HepG2 (cell line): ENCODE results near the gene RPS6KB2. TPM values are rescaled to one million over a fixed set of nuclear protein-coding genes. Genes with fewer than 3 reads are reported as not detected.
A peak's percentile ranks its signal among the peaks of the same experiment; 100 is the strongest.

ENCODE experiments used
- CC2D1A ChIP-seq: sonication (generic); formaldehyde crosslinking; IDR thresholded peaks from 2 replicates; pipeline ENCODE4 v1.8.1; 2023; ENCODE audit warnings: mild to moderate bottlenecking, missing genetic modification reagents
- EED ChIP-seq: sonication (generic); formaldehyde crosslinking; IDR thresholded peaks from 2 replicates; pipeline ENCODE4 v1.5.0; 2020; ENCODE audit warnings: mild to moderate bottlenecking, missing genetic modification reagents
- HDAC1 ChIP-seq: sonication (generic); formaldehyde crosslinking; IDR thresholded peaks from 2 replicates; pipeline ENCODE4 v1.5.1; 2020; ENCODE audit warnings: mild to moderate bottlenecking, missing genetic modification reagents
- ISL2 ChIP-seq: sonication (generic); formaldehyde crosslinking; IDR thresholded peaks from 2 replicates; pipeline ENCODE4 v1.5.0; 2020; ENCODE audit warnings: missing genetic modification reagents
- KDM5B ChIP-seq: sonication (generic); formaldehyde crosslinking; IDR thresholded peaks from 2 replicates; pipeline ENCODE4 v1.4.0; 2020; ENCODE audit warnings: missing genetic modification reagents, mild to moderate bottlenecking, borderline replicate concordance
- KLF12 ChIP-seq: sonication (generic); formaldehyde crosslinking; IDR thresholded peaks from 2 replicates; pipeline ENCODE4 v1.4.0; 2020; ENCODE audit warnings: missing genetic modification reagents, borderline replicate concordance
- NFE2L2 ChIP-seq: fragments of 150-350 bp; IDR thresholded peaks from 2 replicates; pipeline ENCODE4 v1.6.1; 2014; ENCODE audit warnings: low read length
- ONECUT2 ChIP-seq: sonication (generic); formaldehyde crosslinking; IDR thresholded peaks from 2 replicates; pipeline ENCODE4 v1.4.0; 2020; ENCODE audit warnings: missing genetic modification reagents
- PHF8 ChIP-seq: sonication (generic); formaldehyde crosslinking; IDR thresholded peaks from 2 replicates; pipeline ENCODE4 v1.5.0; 2020; ENCODE audit warnings: missing genetic modification reagents
- RCOR2 ChIP-seq: IDR thresholded peaks from 2 replicates; pipeline ENCODE4 v1.6.1; 2016; ENCODE audit warnings: missing biosample characterization, missing genetic modification reagents
- REPIN1 ChIP-seq: sonication (generic); formaldehyde crosslinking; IDR thresholded peaks from 2 replicates; pipeline ENCODE4 v1.8.0; 2022; ENCODE audit warnings: missing genetic modification reagents, low read depth, mild to moderate bottlenecking, borderline replicate concordance
- THAP9 ChIP-seq: sonication (generic); formaldehyde crosslinking; IDR thresholded peaks from 2 replicates; pipeline ENCODE4; 2020; ENCODE audit warnings: missing genetic modification reagents, mild to moderate bottlenecking, borderline replicate concordance
- TMF1 ChIP-seq: sonication (generic); formaldehyde crosslinking; IDR thresholded peaks from 2 replicates; pipeline ENCODE4 v1.8.1; 2022; ENCODE audit warnings: low read depth, missing genetic modification reagents
- WIZ ChIP-seq: sonication (generic); formaldehyde crosslinking; IDR thresholded peaks from 2 replicates; pipeline ENCODE4 v1.5.1; 2020; ENCODE audit warnings: mild to moderate bottlenecking, missing genetic modification reagents
- ZBTB49 ChIP-seq: sonication (generic); formaldehyde crosslinking; IDR thresholded peaks from 2 replicates; pipeline ENCODE4 v1.4.0; 2020; ENCODE audit warnings: missing genetic modification reagents, borderline replicate concordance
- ZFP36 ChIP-seq: fragments of 150-350 bp; IDR thresholded peaks from 2 replicates; pipeline ENCODE4 v1.6.1; 2018; ENCODE audit warnings: borderline replicate concordance, low read length, low read depth; ENCODE audit not compliant: partially characterized antibody
- ZNF225 ChIP-seq: sonication (generic); formaldehyde crosslinking; IDR thresholded peaks from 2 replicates; pipeline ENCODE4 v1.4.0; 2020; ENCODE audit warnings: mild to moderate bottlenecking, missing genetic modification reagents
- ZNF580 ChIP-seq: IDR thresholded peaks from 2 replicates; pipeline ENCODE4 v1.6.1; 2016; ENCODE audit warnings: low read depth, borderline replicate concordance
- ZNF619 ChIP-seq: sonication (generic); formaldehyde crosslinking; IDR thresholded peaks from 2 replicates; pipeline ENCODE4 v1.4.0; 2020; ENCODE audit warnings: mild to moderate bottlenecking, missing genetic modification reagents
- polyA plus RNA-seq, 8 experiments: library from polyadenylated mRNA; depleted of rRNA in 3 of 8; stranded (reverse) in 7 of 8; unstranded in 1 of 8; fragments of >200 nt; fragmentation: Illumina TruSeq in 4 of 8; extraction: Trizol in 4 of 8; gene quantifications; 2 replicates each; pipeline versions ENCODE4 v1.2.1 to v1.2.3, GENCODE V29; 2011 to 2016; ENCODE audit warnings: low read depth in 4 of 8, missing spikeins in 1 of 8, mixed read lengths in 1 of 8; ENCODE audit not compliant: insufficient read depth in 1 of 8
- total RNA-seq, 5 experiments: library from RNA; depleted of rRNA; stranded (reverse); fragments of >200 nt; fragmentation: Illumina TruSeq; extraction: Trizol; gene quantifications; 2 replicates each; pipeline ENCODE4 v1.2.3, GENCODE V29; 2016; ENCODE audit warnings: low read depth in 1 of 5
- TF ChIP-seq, protein P1 (sequence below): sonication (generic); formaldehyde crosslinking; conservative IDR thresholded peaks from 2 replicates; pipeline ENCODE4 v1.4.0; 2020; ENCODE audit warnings: missing genetic modification reagents
- TF ChIP-seq, protein P2 (sequence below): sonication (generic); formaldehyde crosslinking; IDR thresholded peaks from 2 replicates; pipeline ENCODE4 v1.5.1; 2020; ENCODE audit warnings: mild to moderate bottlenecking, missing genetic modification reagents, moderate library complexity

Gene RPS6KB2
- total and polyA plus RNA-seq, 2 of the 13 experiments (the other 11 are each of a cell fraction or from before 2014, with no cell fraction given), result 52.9 to 54.8 TPM

DNA sequence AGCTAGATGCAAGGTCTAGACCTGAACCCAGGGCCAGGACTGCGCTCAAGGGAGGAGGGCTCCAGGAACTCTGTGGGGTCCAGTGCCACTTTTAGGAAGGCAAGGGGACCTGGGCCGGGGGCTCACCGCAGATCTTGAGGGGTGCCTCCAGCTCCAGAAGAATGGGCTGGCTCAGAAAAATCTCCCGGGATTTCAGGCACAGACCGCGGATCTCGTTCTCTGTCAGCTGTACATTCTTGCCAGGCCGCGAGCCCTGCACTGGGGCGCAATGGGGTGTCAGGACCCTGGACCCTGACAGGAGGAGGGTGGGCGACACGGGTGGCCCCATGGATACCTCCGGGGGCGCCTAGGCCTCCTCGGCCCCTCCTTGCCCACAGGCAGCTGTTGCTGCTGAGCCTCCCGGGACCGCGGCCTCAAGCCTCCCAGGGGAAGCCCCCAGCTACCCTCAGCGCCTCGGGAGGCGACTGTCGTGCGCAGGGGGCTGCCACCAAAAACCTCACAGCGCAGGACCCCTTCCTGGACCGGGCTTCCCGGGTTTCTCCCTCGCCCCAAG is 27.3 kb upstream of the RPS6KB2 start (continued):
- 0 out of 2 replicates have a peak, but pooled peaks have one; percentile 32 for TF ChIP-seq THAP9 (CRISPR knock-in tag)
- TF ChIP-seq ZNF580 (CRISPR knock-in tag), result 0 out of 2 replicates have a peak, but pooled peaks have one; percentile 54
- TF ChIP-seq, protein P1, sequence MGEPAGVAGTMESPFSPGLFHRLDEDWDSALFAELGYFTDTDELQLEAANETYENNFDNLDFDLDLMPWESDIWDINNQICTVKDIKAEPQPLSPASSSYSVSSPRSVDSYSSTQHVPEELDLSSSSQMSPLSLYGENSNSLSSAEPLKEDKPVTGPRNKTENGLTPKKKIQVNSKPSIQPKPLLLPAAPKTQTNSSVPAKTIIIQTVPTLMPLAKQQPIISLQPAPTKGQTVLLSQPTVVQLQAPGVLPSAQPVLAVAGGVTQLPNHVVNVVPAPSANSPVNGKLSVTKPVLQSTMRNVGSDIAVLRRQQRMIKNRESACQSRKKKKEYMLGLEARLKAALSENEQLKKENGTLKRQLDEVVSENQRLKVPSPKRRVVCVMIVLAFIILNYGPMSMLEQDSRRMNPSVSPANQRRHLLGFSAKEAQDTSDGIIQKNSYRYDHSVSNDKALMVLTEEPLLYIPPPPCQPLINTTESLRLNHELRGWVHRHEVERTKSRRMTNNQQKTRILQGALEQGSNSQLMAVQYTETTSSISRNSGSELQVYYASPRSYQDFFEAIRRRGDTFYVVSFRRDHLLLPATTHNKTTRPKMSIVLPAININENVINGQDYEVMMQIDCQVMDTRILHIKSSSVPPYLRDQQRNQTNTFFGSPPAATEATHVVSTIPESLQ (CRISPR knock-in tag), result no peak
- no peak for TF ChIP-seq RCOR2 (CRISPR knock-in tag)
- 0 out of 2 replicates have a peak, but pooled peaks have one; percentile 41 for TF ChIP-seq HDAC1 (CRISPR knock-in tag)
- no peak for TF ChIP-seq ISL2 (CRISPR knock-in tag)
- TF ChIP-seq ZFP36, result no peak
- peak; percentile 26; the same call in 1 of the 2 replicates for TF ChIP-seq KDM5B (CRISPR knock-in tag)
- no peak for TF ChIP-seq KLF12 (CRISPR knock-in tag)
- TF ChIP-seq, protein P2, sequence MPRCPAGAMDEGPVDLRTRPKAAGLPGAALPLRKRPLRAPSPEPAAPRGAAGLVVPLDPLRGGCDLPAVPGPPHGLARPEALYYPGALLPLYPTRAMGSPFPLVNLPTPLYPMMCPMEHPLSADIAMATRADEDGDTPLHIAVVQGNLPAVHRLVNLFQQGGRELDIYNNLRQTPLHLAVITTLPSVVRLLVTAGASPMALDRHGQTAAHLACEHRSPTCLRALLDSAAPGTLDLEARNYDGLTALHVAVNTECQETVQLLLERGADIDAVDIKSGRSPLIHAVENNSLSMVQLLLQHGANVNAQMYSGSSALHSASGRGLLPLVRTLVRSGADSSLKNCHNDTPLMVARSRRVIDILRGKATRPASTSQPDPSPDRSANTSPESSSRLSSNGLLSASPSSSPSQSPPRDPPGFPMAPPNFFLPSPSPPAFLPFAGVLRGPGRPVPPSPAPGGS (CRISPR knock-in tag), result no peak
- peak; percentile 28; the same call in 1 of the 2 replicates for TF ChIP-seq ZNF225 (CRISPR knock-in tag)
- TF ChIP-seq REPIN1 (CRISPR knock-in tag), result 0 out of 2 replicates have a peak, but pooled peaks have one; percentile 17
- TF ChIP-seq EED (CRISPR knock-in tag), result 0 out of 2 replicates have a peak, but pooled peaks have one; percentile 22
- TF ChIP-seq ZBTB49, result no peak
- peak; percentile 39; the same call in 1 of the 2 replicates for TF ChIP-seq PHF8 (CRISPR knock-in tag)
- TF ChIP-seq ZNF619, result 0 out of 2 replicates have a peak, but pooled peaks have one; percentile 40
- peak; percentile 31; the same call in 1 of the 2 replicates for TF ChIP-seq TMF1 (CRISPR knock-in tag)
- TF ChIP-seq NFE2L2, result no peak
- no peak for TF ChIP-seq CC2D1A (CRISPR knock-in tag)
- peak; percentile 80; the same call in 1 of the 2 replicates for TF ChIP-seq WIZ (CRISPR knock-in tag)
- TF ChIP-seq ONECUT2 (CRISPR knock-in tag), result no peak
